OCI-LY7 (cell line): ENCODE data around the gene RPS15. TPM values are rescaled to one million over a fixed set of nuclear protein-coding genes. Genes with fewer than 3 reads are reported as not detected.

Experiments
- BruUV-seq: library from RNA; stranded (reverse); fragments of 400-500 nt; replicated peaks from 2 replicates; lab custom pipeline; 2021; lab: Mats Ljungman, UMichigan
- CTCF ChIA-PET: fragments of 300-600 bp; sonication (Branson Sonifier 250); formaldehyde crosslinking; loops from one replicate; lab custom pipeline; 2022; ENCODE audit warnings: antibody characterized with exemption; ENCODE audit not compliant: unreplicated experiment; lab: Charles Lee
- POLR2A ChIA-PET: fragments of 300-600 bp; sonication (Branson Sonifier 250); formaldehyde crosslinking; loops from one replicate; lab custom pipeline; 2022; ENCODE audit warnings: antibody characterized with exemption; lab: Charles Lee
- DNase-seq: peaks from one replicate; pipeline ENCODE4 v3.0.0-alpha.2; 2015; ENCODE audit warnings: low spot score
- H2AFZ ChIP-seq: fragments of 200-600 bp; sonication (generic), shearing (Covaris generic); 2 replicates; pipeline ENCODE4 v1.6.1; 2014; ENCODE audit warnings: mild to moderate bottlenecking, antibody characterized with exemption, low read length, moderate library complexity
- H3K27ac ChIP-seq: fragments of 200-600 bp; sonication (generic); 2 replicates; pipeline ENCODE4 v1.5.1; 2014; ENCODE audit warnings: mixed run types, low read depth, mild to moderate bottlenecking, moderate library complexity, low read length, inconsistent platforms; ENCODE audit not compliant: poor library complexity, severe bottlenecking
- H3K36me3 ChIP-seq: fragments of 200-600 bp; sonication (generic); 2 replicates; pipeline ENCODE4 v1.6.1; 2014; ENCODE audit warnings: mild to moderate bottlenecking, antibody characterized with exemption, low read length, moderate library complexity, mixed read lengths; ENCODE audit not compliant: insufficient read depth
- H3K4me1 ChIP-seq: fragments of 200-600 bp; sonication (generic); 2 replicates; pipeline ENCODE4 v1.5.1; 2014; ENCODE audit warnings: mild to moderate bottlenecking, low read length; ENCODE audit not compliant: insufficient read depth, poor library complexity, severe bottlenecking
- H3K4me2 ChIP-seq: fragments of 200-600 bp; sonication (generic); 2 replicates; pipeline ENCODE4 v1.6.1; 2014; ENCODE audit warnings: mild to moderate bottlenecking, low read length
- H3K4me3 ChIP-seq: fragments of 200-600 bp; sonication (generic); 2 replicates; pipeline ENCODE4 v1.5.1; 2014; ENCODE audit warnings: mild to moderate bottlenecking, low read depth, low read length; ENCODE audit not compliant: poor library complexity, severe bottlenecking
- H3K79me2 ChIP-seq: fragments of 200-600 bp; sonication (generic); 2 replicates; pipeline ENCODE4 v1.6.1; 2016; ENCODE audit warnings: low read depth, mild to moderate bottlenecking, low read length, moderate library complexity, mixed read lengths; ENCODE audit not compliant: insufficient read depth
- H3K9me2 ChIP-seq: fragments of 200-600 bp; sonication (generic); 2 replicates; pipeline ENCODE4 v1.6.1; 2016; ENCODE audit warnings: mild to moderate bottlenecking, low read length, mixed read lengths; ENCODE audit not compliant: insufficient read depth
- H3K9me3 ChIP-seq: fragments of 200-600 bp; sonication (generic); 2 replicates; pipeline ENCODE4 v1.6.1; 2014; ENCODE audit warnings: mild to moderate bottlenecking, mixed run types, low read length, mixed read lengths
- H4K20me1 ChIP-seq: fragments of 200-600 bp; sonication (generic); 2 replicates; pipeline ENCODE4 v1.6.1; 2014; ENCODE audit warnings: mild to moderate bottlenecking, antibody characterized with exemption, low read length, moderate library complexity, mixed read lengths; ENCODE audit not compliant: insufficient read depth
- CTCF ChIP-seq: fragments of 200-600 bp; sonication (generic); conservative IDR thresholded peaks from 2 replicates; pipeline ENCODE4 v1.5.1; 2014; ENCODE audit warnings: mild to moderate bottlenecking, antibody characterized with exemption, low read length, moderate library complexity, mixed read lengths
- EZH2phosphoT487 ChIP-seq: fragments of 200-600 bp; sonication (generic); IDR thresholded peaks from 2 replicates; pipeline ENCODE4 v1.6.1; 2018; ENCODE audit warnings: low read depth, borderline replicate concordance, mild to moderate bottlenecking, mixed run types, antibody characterized with exemption, low read length, moderate library complexity, mixed read lengths
- intact Hi-C: fragments of 100-400 bp; cut with micrococcal nuclease; formaldehyde crosslinking; loops from one replicate; pipeline ENCODE4 v1.10.0; 2022; ENCODE audit not compliant: unreplicated experiment
- total RNA-seq, 2 experiments: library from RNA; depleted of rRNA in 1 of 2; stranded (reverse); fragments of >200 nt in 1 of 2; shearing (Covaris generic) in 1 of 2; gene quantifications; 2 replicates each; pipeline ENCODE4 v1.2.3, GENCODE V29; 2014 to 2022

The RPS15 gene
- total RNA-seq, 2 experiments from 2014 or later = 1,860 to 2,068 TPM

- Histone ChIP-seq H3K79me2 (no peaks in the 10 kb centered on the region), H3K4me2 (no peak overlapping the region), H3K27ac (no peak overlapping the region), H3K9me3 (no peaks in the 10 kb centered on the region), H2AFZ (no peak overlapping the region), H3K9me2 (no peaks in the 10 kb centered on the region), H4K20me1 (no peaks in the 10 kb centered on the region), H3K4me3 (no peak overlapping the region), H3K36me3 (peaks cover 40% of the 10 kb centered on the region), H3K4me1 (peaks cover 9% of the 10 kb centered on the region)
- ChIA-PET CTCF (no interaction called here), POLR2A (no interaction called here)
- no TSS peak for BruUV-seq
- TF ChIP-seq CTCF = no peak
- no peak for TF ChIP-seq EZH2phosphoT487
- intact Hi-C loops = no loop called here
- DNase-seq = no peak
These were observed 40.4 kb upstream of the RPS15 start for GRCh38 chr19:1397838-1398237.

DNA sequence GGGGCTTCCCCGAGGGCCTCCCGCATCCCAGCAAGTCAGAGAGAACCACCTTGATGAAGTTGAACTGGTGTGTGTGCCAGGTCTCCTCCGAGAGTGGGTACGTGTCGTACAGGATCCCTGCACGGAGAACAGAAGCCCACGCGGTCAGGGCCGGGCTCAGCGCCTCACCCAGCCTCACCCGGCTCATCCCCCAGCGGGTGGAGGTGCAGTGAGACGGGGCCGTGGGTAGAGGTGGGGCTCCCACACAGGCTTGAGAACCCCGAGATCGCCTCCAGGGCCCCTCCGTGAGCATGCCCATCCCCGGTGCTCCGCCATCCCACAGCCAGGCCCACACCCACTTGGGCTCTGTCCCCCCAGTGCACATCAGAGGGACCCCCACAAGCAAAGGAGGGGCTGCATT lies 39.1 kb upstream of the RPS15 start:
- H3K4me3 ChIP-seq = no peak overlapping the region
- CTCF ChIA-PET = no interaction called here
- POLR2A ChIA-PET = no interaction called here

More for the DNA sequence above, 39.1 kb upstream of the RPS15 start:
- Histone ChIP-seq H3K36me3 (peaks cover 28% of the 10 kb centered on the region; the same call in 1 of the 2 replicates), H3K4me2 (no peak overlapping the region), H3K4me1 (peaks cover 9% of the 10 kb centered on the region), H3K27ac (no peak overlapping the region), H3K9me2 (no peaks in the 10 kb centered on the region), H3K9me3 (no peaks in the 10 kb centered on the region), H3K79me2 (no peaks in the 10 kb centered on the region), H4K20me1 (no peaks in the 10 kb centered on the region), H2AFZ (no peak overlapping the region)
- intact Hi-C loops = no loop called here
- no peak for DNase-seq
- no peak for TF ChIP-seq CTCF
- no peak for TF ChIP-seq EZH2phosphoT487
- no TSS peak for BruUV-seq
